HG03039 (cell line): ENCODE data around the gene PRL.

Experiments
- ATAC-seq: cut with Tn5 transposase; IDR thresholded peaks from one replicate; pipeline ENCODE4 v1.9.1; 2021; ENCODE audit warnings: mild to moderate bottlenecking, moderate library complexity; ENCODE audit not compliant: unreplicated experiment

PRL gene

GRCh38 chr6:22296067-22296466, 769 bp downstream of the PRL start:
- no peak for ATAC-seq

GRCh38 chr6:22295145-22295544, 1.7 kb downstream of the PRL start:
- ATAC-seq: no peak

- ATAC-seq: no peak
Measured at GRCh38 chr6:22294301-22294700, 2.5 kb downstream of the PRL start.

- no peak for ATAC-seq
Measured at GRCh38 chr6:22290045-22290444, 6.8 kb downstream of the PRL start.

- ATAC-seq: no peak
Measured at GRCh38 chr6:22288721-22289120, 8.1 kb downstream of the PRL start.

GRCh38 chr6:22284666-22285065, 12.2 kb downstream of the PRL start:
- no peak for ATAC-seq

- ATAC-seq: no peak
Measured at GRCh38 chr6:22281341-22282085, 15.3 kb downstream of the PRL start.

- ATAC-seq: no peak
Measured at GRCh38 chr6:22279427-22279826, 17.4 kb downstream of the PRL start.

GRCh38 chr6:22271081-22271480, 25.8 kb downstream of the PRL start:
- ATAC-seq: peak; percentile 84

GRCh38 chr6:22263748-22264147, 33.1 kb downstream of the PRL start:
- ATAC-seq: no peak

GRCh38 chr6:22254886-22255285, 42.0 kb downstream of the PRL start:
- no peak for ATAC-seq

GRCh38 chr6:22253955-22254655, 42.7 kb downstream of the PRL start:
- ATAC-seq: no peak

GRCh38 chr6:22251348-22251747, 45.5 kb downstream of the PRL start:
- no peak for ATAC-seq

- ATAC-seq: no peak
Measured at GRCh38 chr6:22250486-22250885, 46.4 kb downstream of the PRL start.

- no peak for ATAC-seq
Measured at GRCh38 chr6:22249711-22250350, 47.0 kb downstream of the PRL start.

GRCh38 chr6:22248513-22249308, 48.1 kb downstream of the PRL start:
- no peak for ATAC-seq

- ATAC-seq: no peak
Measured at GRCh38 chr6:22247916-22248482, 48.8 kb downstream of the PRL start.

GRCh38 chr6:22240025-22240424, 56.8 kb downstream of the PRL start:
- ATAC-seq: no peak

- ATAC-seq: no peak
Measured at GRCh38 chr6:22239261-22239921, 57.4 kb downstream of the PRL start.

- no peak for ATAC-seq
Measured at GRCh38 chr6:22238861-22239260, 58.0 kb downstream of the PRL start.
